ENCODE results near the gene STOML3. TPM values are rescaled to one million over a fixed set of nuclear protein-coding genes. Genes with fewer than 3 reads are reported as not detected.
A peak's percentile ranks its signal among the peaks of the same experiment; 100 is the strongest.

Gene STOML3
- total RNA-seq, 5 donors from 2014 or later (not counting 1 experiment from before 2014, with no cell fraction given) = not detected

GRCh38 chr13:39036212-39036611 is 45.6 kb upstream of the STOML3 start:
- POLR2A ChIA-PET = interaction anchor here in 1 of 2 donors (1.1 to 1.3 kb wide), 2 partner anchors 12 to 687 kb away, joined by 4 read pairs; partner anchors contain the start of gene UFM1

GRCh38 chr13:39035799-39036198 is 45.2 kb upstream of the STOML3 start:
- DNase-seq (no peak), ATAC-seq (replicated peaks in 1 of 4) (no peak)
- WGBS (ENCODE audit: insufficient coverage) = 0% methylated on average over 1 of the region's 2 CpGs
- Mint-ChIP-seq H3K36me3 (peaks cover 7% of the 10 kb centered on the region), H3K27me3 (no peaks in the 10 kb centered on the region), H3K9me3 (no peaks in the 10 kb centered on the region), H3K4me3 (peak overlapping the region; percentile 90 to 92 (median 91)), H3K27ac (peak overlapping the region in 1 of 2 donors; percentile 82), H3K4me1 (peaks cover 56 to 72% (median 62%) of the 10 kb centered on the region in 3 donors)
- no peaks in the 10 kb centered on the region for H3K36me3 ChIP-seq (ENCODE audit: control insufficient read depth in 2 of 2, extremely low read depth in 1 of 2, insufficient read depth in 1 of 2, low read length in 1 of 2)
- peaks cover 15 to 25% of the 10 kb centered on the region in 2 experiments for H3K4me1 ChIP-seq (ENCODE audit: control insufficient read depth in 1 of 2, extremely low read depth in 1 of 2, insufficient read depth in 2 of 2, low read length in 2 of 2)
- no peaks in the 10 kb centered on the region for H3K9me3 ChIP-seq
- CTCF ChIA-PET = interaction anchor here in 1 of 2 donors (0.6 kb wide), 1 partner anchor 29 kb away, joined by 3 read pairs; no protein-coding TSS in a partner anchor
- no peak overlapping the region for H3K27ac ChIP-seq (ENCODE audit: low read length)
- POLR2A ChIA-PET = no interaction called here
- peak overlapping the region in 1 of 2 donors; percentile 93 for H3K4me3 ChIP-seq (ENCODE audit: control insufficient read depth in 1 of 2, extremely low read depth in 1 of 2, low read length in 1 of 2)
- H3K27me3 ChIP-seq (replicated peaks in 1 of 2; ENCODE audit: control insufficient read depth in 2 of 2, extremely low read depth in 1 of 2, insufficient read depth in 2 of 2, low read length in 1 of 2) = no peaks in the 10 kb centered on the region

More at GRCh38 chr13:39036212-39036611, 45.6 kb upstream of the STOML3 start:
- DNase-seq (peak in 11 of 35 experiments; percentile 3 to 47 (median 10)), ATAC-seq (replicated peaks in 1 of 4) (no peak)
- peaks cover 60 to 74% (median 64%) of the 10 kb centered on the region in 3 donors for H3K4me1 Mint-ChIP-seq
- Histone ChIP-seq H3K4me3 (ENCODE audit: control insufficient read depth in 1 of 2, extremely low read depth in 1 of 2, low read length in 1 of 2) (peak overlapping the region; percentile 93 to 99), H3K4me1 (ENCODE audit: control insufficient read depth in 1 of 2, extremely low read depth in 1 of 2, insufficient read depth in 2 of 2, low read length in 2 of 2) (peaks cover 15 to 25% of the 10 kb centered on the region in 2 experiments), H3K9me3 (no peaks in the 10 kb centered on the region), H3K27ac (ENCODE audit: low read length) (no peak overlapping the region), H3K36me3 (ENCODE audit: control insufficient read depth in 2 of 2, extremely low read depth in 1 of 2, insufficient read depth in 1 of 2, low read length in 1 of 2) (no peaks in the 10 kb centered on the region), H3K27me3 (replicated peaks in 1 of 2; ENCODE audit: control insufficient read depth in 2 of 2, extremely low read depth in 1 of 2, insufficient read depth in 2 of 2, low read length in 1 of 2) (no peaks in the 10 kb centered on the region)
- H3K27ac Mint-ChIP-seq = peak overlapping the region in 1 of 2 donors; percentile 82
- no peaks in the 10 kb centered on the region for H3K9me3 Mint-ChIP-seq
- peaks cover 9% of the 10 kb centered on the region for H3K36me3 Mint-ChIP-seq
- H3K27me3 Mint-ChIP-seq = no peaks in the 10 kb centered on the region
- CTCF ChIA-PET = interaction anchor here (0.6 to 1.6 kb wide), 3 partner anchors 8 to 29 kb away, joined by 3 to 8 read pairs (median 5); no protein-coding TSS in a partner anchor
- 0% methylated on average over 2 of the region's 9 CpGs for WGBS (ENCODE audit: insufficient coverage)
- peak overlapping the region; percentile 90 to 92 (median 91) for H3K4me3 Mint-ChIP-seq

- peak overlapping the region; percentile 90 to 92 (median 91) for H3K4me3 Mint-ChIP-seq
- no peak for DNase-seq
- Histone ChIP-seq H3K9me3 (no peaks in the 10 kb centered on the region), H3K4me3 (ENCODE audit: control insufficient read depth in 1 of 2, extremely low read depth in 1 of 2, low read length in 1 of 2) (no peak overlapping the region), H3K4me1 (ENCODE audit: control insufficient read depth in 1 of 2, extremely low read depth in 1 of 2, insufficient read depth in 2 of 2, low read length in 2 of 2) (peaks cover 15 to 25% of the 10 kb centered on the region in 2 experiments), H3K36me3 (ENCODE audit: control insufficient read depth in 2 of 2, extremely low read depth in 1 of 2, insufficient read depth in 1 of 2, low read length in 1 of 2) (peaks cover 0 to 4% of the 10 kb centered on the region in 2 donors), H3K27ac (ENCODE audit: low read length) (no peak overlapping the region), H3K27me3 (replicated peaks in 1 of 2; ENCODE audit: control insufficient read depth in 2 of 2, extremely low read depth in 1 of 2, insufficient read depth in 2 of 2, low read length in 1 of 2) (no peaks in the 10 kb centered on the region)
- no CpG with 5 or more reads among the region's 2 CpGs for WGBS (ENCODE audit: insufficient coverage)
- H3K27me3 Mint-ChIP-seq = no peaks in the 10 kb centered on the region
- H3K9me3 Mint-ChIP-seq = no peaks in the 10 kb centered on the region
- no peak overlapping the region for H3K27ac Mint-ChIP-seq
- peaks cover 6% of the 10 kb centered on the region for H3K36me3 Mint-ChIP-seq
- POLR2A ChIA-PET = no interaction called here
- CTCF ChIA-PET = no interaction called here
- no peak for ATAC-seq (replicated peaks in 1 of 4)
- peaks cover 53 to 69% (median 56%) of the 10 kb centered on the region in 3 donors for H3K4me1 Mint-ChIP-seq
These were observed 44.6 kb upstream of the STOML3 start for GRCh38 chr13:39035204-39035603.

DNA sequence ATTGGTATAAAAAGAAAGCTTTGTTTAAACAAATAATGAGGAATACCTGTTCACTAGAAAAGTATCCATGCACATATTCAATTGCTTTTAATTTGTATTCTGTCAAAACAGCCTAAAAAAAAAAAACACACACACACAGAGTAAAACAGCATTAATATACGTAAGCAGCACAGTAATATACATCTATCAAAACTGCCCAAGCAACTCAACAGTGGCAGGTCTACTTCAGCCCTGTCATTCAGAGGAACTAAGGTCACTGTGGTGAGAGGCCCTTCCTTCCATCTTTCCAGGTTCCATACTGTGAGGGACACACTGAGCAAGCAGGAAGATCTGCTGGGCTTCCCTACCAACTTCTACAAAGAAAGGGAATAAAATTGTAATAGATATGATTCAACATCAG is 43.5 kb upstream of the STOML3 start:
- Histone ChIP-seq H3K4me1 (ENCODE audit: control insufficient read depth in 1 of 2, extremely low read depth in 1 of 2, insufficient read depth in 2 of 2, low read length in 2 of 2) (peaks cover 10 to 23% of the 10 kb centered on the region in 2 experiments), H3K36me3 (ENCODE audit: control insufficient read depth in 2 of 2, extremely low read depth in 1 of 2, insufficient read depth in 1 of 2, low read length in 1 of 2) (peaks cover 0 to 7% of the 10 kb centered on the region in 2 donors), H3K4me3 (ENCODE audit: control insufficient read depth in 1 of 2, extremely low read depth in 1 of 2, low read length in 1 of 2) (no peak overlapping the region), H3K27me3 (replicated peaks in 1 of 2; ENCODE audit: control insufficient read depth in 2 of 2, extremely low read depth in 1 of 2, insufficient read depth in 2 of 2, low read length in 1 of 2) (no peaks in the 10 kb centered on the region), H3K9me3 (no peaks in the 10 kb centered on the region), H3K27ac (ENCODE audit: low read length) (no peak overlapping the region)
- no peaks in the 10 kb centered on the region for H3K27me3 Mint-ChIP-seq
- no peak for DNase-seq
- H3K36me3 Mint-ChIP-seq = peaks cover 6% of the 10 kb centered on the region
- ATAC-seq (replicated peaks in 1 of 4) = no peak
- H3K4me1 Mint-ChIP-seq = peaks cover 45 to 60% (median 49%) of the 10 kb centered on the region in 3 donors
- POLR2A ChIA-PET = interaction anchor here in 1 of 2 donors (0.6 kb wide), 1 partner anchor 662 kb away, joined by 3 read pairs; no protein-coding TSS in a partner anchor
- no peak overlapping the region for H3K27ac Mint-ChIP-seq
- WGBS (ENCODE audit: insufficient coverage) = no CpG with 5 or more reads among the region's 1 CpG
- CTCF ChIA-PET = interaction anchor here in 1 of 2 donors (0.6 kb wide), 1 partner anchor 1942 kb away, joined by 3 read pairs; no protein-coding TSS in a partner anchor
- no peaks in the 10 kb centered on the region for H3K9me3 Mint-ChIP-seq
- peak overlapping the region in 1 of 3 donors; percentile 90 for H3K4me3 Mint-ChIP-seq

DNA sequence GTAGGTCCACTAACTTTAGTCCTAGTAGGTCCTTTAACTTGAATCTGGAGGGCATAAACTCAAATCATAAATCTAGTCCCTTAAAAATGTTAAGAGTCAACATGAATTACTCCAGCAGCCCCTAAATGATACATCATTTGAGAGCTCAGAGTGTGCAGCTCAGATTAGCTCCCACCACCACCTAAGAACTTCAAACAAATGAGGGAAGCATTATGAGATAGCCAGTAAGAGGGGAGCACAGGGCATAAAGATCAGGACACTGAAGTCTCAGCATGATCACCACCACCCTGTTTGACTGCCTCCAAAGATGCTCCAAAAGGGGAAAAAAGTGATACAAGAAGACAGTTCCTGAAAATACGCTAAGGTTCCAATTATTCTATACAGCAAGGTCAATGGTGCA is 41.5 kb upstream of the STOML3 start:
- peaks cover 0 to 20% of the 10 kb centered on the region in 2 donors for H3K36me3 ChIP-seq (ENCODE audit: control insufficient read depth in 2 of 2, extremely low read depth in 1 of 2, insufficient read depth in 1 of 2, low read length in 1 of 2)
- Mint-ChIP-seq H3K4me1 (peaks cover 43 to 53% (median 46%) of the 10 kb centered on the region in 3 donors), H3K27me3 (no peaks in the 10 kb centered on the region), H3K27ac (no peak overlapping the region), H3K4me3 (no peak overlapping the region), H3K36me3 (peaks cover 14% of the 10 kb centered on the region), H3K9me3 (no peaks in the 10 kb centered on the region)
- H3K27ac ChIP-seq (ENCODE audit: low read length) = no peak overlapping the region
- H3K4me1 ChIP-seq (ENCODE audit: control insufficient read depth in 1 of 2, extremely low read depth in 1 of 2, insufficient read depth in 2 of 2, low read length in 2 of 2) = peaks cover 6 to 22% of the 10 kb centered on the region in 2 experiments
- ATAC-seq (replicated peaks in 1 of 4) (no peak), DNase-seq (no peak)
- ChIA-PET POLR2A (interaction anchor here in 1 of 2 donors (0.6 kb wide), 1 partner anchor 678 kb away, joined by 3 read pairs; no protein-coding TSS in a partner anchor), CTCF (interaction anchor here in 1 of 2 donors (0.6 kb wide), 1 partner anchor 19 kb away, joined by 3 read pairs; no protein-coding TSS in a partner anchor)
- no peak overlapping the region for H3K4me3 ChIP-seq (ENCODE audit: control insufficient read depth in 1 of 2, extremely low read depth in 1 of 2, low read length in 1 of 2)
- H3K9me3 ChIP-seq = no peaks in the 10 kb centered on the region
- H3K27me3 ChIP-seq (replicated peaks in 1 of 2; ENCODE audit: control insufficient read depth in 2 of 2, extremely low read depth in 1 of 2, insufficient read depth in 2 of 2, low read length in 1 of 2) = no peaks in the 10 kb centered on the region
- WGBS (ENCODE audit: insufficient coverage) = no CpG with 5 or more reads among the region's 1 CpG

- no peaks in the 10 kb centered on the region for H3K9me3 Mint-ChIP-seq
- no peaks in the 10 kb centered on the region for H3K27me3 ChIP-seq (replicated peaks in 1 of 2; ENCODE audit: control insufficient read depth in 2 of 2, extremely low read depth in 1 of 2, insufficient read depth in 2 of 2, low read length in 1 of 2)
- H3K4me1 Mint-ChIP-seq = peaks cover 0 to 4% (median 2%) of the 10 kb centered on the region in 3 donors
- H3K27ac ChIP-seq (ENCODE audit: low read length) = no peak overlapping the region
- H3K4me3 ChIP-seq (ENCODE audit: control insufficient read depth in 1 of 2, extremely low read depth in 1 of 2, low read length in 1 of 2) = no peak overlapping the region
- ATAC-seq (replicated peaks in 1 of 4) (no peak), DNase-seq (no peak)
- no peaks in the 10 kb centered on the region for H3K9me3 ChIP-seq
- POLR2A ChIA-PET = interaction anchor here in 1 of 2 donors (0.6 kb wide), 1 partner anchor 372 kb away, joined by 3 read pairs; no protein-coding TSS in a partner anchor
- no peak overlapping the region for H3K27ac Mint-ChIP-seq
- no peak overlapping the region for H3K4me3 Mint-ChIP-seq
- 89% methylated on average over 1 of the region's 2 CpGs for WGBS (ENCODE audit: insufficient coverage)
- H3K4me1 ChIP-seq (ENCODE audit: control insufficient read depth in 1 of 2, extremely low read depth in 1 of 2, insufficient read depth in 2 of 2, low read length in 2 of 2) = no peaks in the 10 kb centered on the region
- CTCF ChIA-PET = no interaction called here
- peaks cover 4 to 80% of the 10 kb centered on the region in 2 donors for H3K36me3 ChIP-seq (ENCODE audit: control insufficient read depth in 2 of 2, extremely low read depth in 1 of 2, insufficient read depth in 1 of 2, low read length in 1 of 2)
- H3K36me3 Mint-ChIP-seq = peaks cover 52% of the 10 kb centered on the region
- no peaks in the 10 kb centered on the region for H3K27me3 Mint-ChIP-seq
These were observed 34.8 kb upstream of the STOML3 start for GRCh38 chr13:39025433-39025839.
